ENCODE data around the gene HRC. TPM values are rescaled to one million over a fixed set of nuclear protein-coding genes. Genes with fewer than 3 reads are reported as not detected.
"Not testable (repeated sequence)": the region's sequence is repeated elsewhere in the genome, so short reads cannot be mapped to it uniquely, and the experiment has no call there.

HRC gene
- total and polyA plus RNA-seq, 2 of the 8 experiments (the other 6 are each of a cell fraction or from before 2014, with no cell fraction given), result 2.3 to 2.6 TPM

- H4K91ac ChIP-seq (replicated peaks; ENCODE audit: insufficient read length, low read length), result peak overlapping the region; percentile 90
- H3K23ac ChIP-seq (ENCODE audit: insufficient read length); H3K9me3 ChIP-seq (ENCODE audit: insufficient read depth in 2 of 2, low read depth in 1 of 2, low read length in 1 of 2); H3K36me3 ChIP-seq (ENCODE audit: control insufficient read depth in 2 of 4, insufficient read depth in 4 of 4, low read length in 3 of 4); H4K20me1 ChIP-seq (replicated peaks in 1 of 2; ENCODE audit: control insufficient read depth in 1 of 2, insufficient read depth in 2 of 2, low read length in 2 of 2); H3K27me3 ChIP-seq (replicated peaks in 1 of 4; ENCODE audit: control insufficient read depth in 3 of 4, extremely low read depth in 1 of 4, insufficient read depth in 3 of 4, low read length in 3 of 4); H2AK5ac ChIP-seq (ENCODE audit: low read depth, low read length); H3K27ac ChIP-seq (ENCODE audit: low read depth, low read length); FAIRE-seq; H3K14ac ChIP-seq (ENCODE audit: insufficient read length); H2AFZ ChIP-seq (ENCODE audit: low read length); H3K79me1 ChIP-seq (ENCODE audit: low read depth, low read length); H2BK15ac ChIP-seq (ENCODE audit: low read length); H3K79me2 ChIP-seq (ENCODE audit: control insufficient read depth in 1 of 2, insufficient read depth in 2 of 2, low read length in 2 of 2); H3K9ac ChIP-seq (replicated peaks in 1 of 4; ENCODE audit: extremely low read depth in 1 of 4, low read depth in 3 of 4, low read length in 3 of 4); DNase-seq (ENCODE audit: low read depth in 1 of 2, low spot score in 2 of 2); H3K4ac ChIP-seq (replicated peaks; ENCODE audit: insufficient read length, low read depth, low read length): not testable (repeated sequence)
- peaks cover 0 to 19% (median 10%) of the 10 kb centered on the region in 4 experiments; a peak in 6 of 7 replicates for H3K4me1 ChIP-seq (replicated peaks in 1 of 4; ENCODE audit: control insufficient read depth in 3 of 4, insufficient read depth in 4 of 4, low read length in 3 of 4)
- H3K18ac ChIP-seq (ENCODE audit: extremely low read depth, low read length), result peak overlapping the region; percentile 88
- POLR2A ChIA-PET (ENCODE audit: partially characterized antibody), result interaction anchor here (0.8 to 5.6 kb wide), 18 partner anchors 8 to 1354 kb away, joined by 3 to 47 read pairs (median 4); partner anchors contain the start of genes C19orf73, LIN7B and TRPM4
- TF ChIP-seq KDM4A (IDR thresholded peaks at IDR 0.05; ENCODE audit: low read depth, low read length, severe bottlenecking), result peak; percentile 38
- peak; percentile 17; the same call in 1 of the 2 replicates for TF ChIP-seq TAF1 (IDR thresholded peaks at IDR 0.05; ENCODE audit: low read depth, low read length)
- TF ChIP-seq POLR2AphosphoS5 (IDR thresholded peaks at IDR 0.05; ENCODE audit: low read depth, low read length), result 0 out of 2 replicates have a peak, but pooled peaks have one; percentile 26
- CTCF ChIA-PET (ENCODE audit: partially characterized antibody), result interaction anchor here (0.6 to 6.4 kb wide), 38 partner anchors 9 to 622 kb away, joined by 3 to 99 read pairs (median 4); partner anchors contain the start of genes HRC, LIN7B and TRPM4
- peak overlapping the region; percentile 79 for H4K5ac ChIP-seq (ENCODE audit: insufficient read length, low read depth, low read length)
- H2BK20ac ChIP-seq (ENCODE audit: low read length), result peak overlapping the region; percentile 80; the same call in 1 of the 2 replicates
- 17% methylated on average over 7 of the region's 7 CpGs; no CpG with 5 or more reads in 1 of the 2 experiments for WGBS, 2 experiments (ENCODE audit: extremely low coverage in 1 of 2, insufficient coverage in 1 of 2, insufficient read length in 1 of 2, insufficient replicate concordance in 2 of 2, low coverage in 1 of 2, low lambda C conversion rate in 2 of 2, missing lambda C conversion rate in 1 of 2)
- peak overlapping the region; percentile 88 for H2BK120ac ChIP-seq (replicated peaks; ENCODE audit: low read depth, low read length)
- H2BK12ac ChIP-seq (ENCODE audit: low read depth, low read length), result 0 out of 2 replicates have a peak overlapping the region, but pooled peaks have one; percentile 50
- peaks cover 31% of the 10 kb centered on the region for H3K23me2 ChIP-seq (ENCODE audit: low read depth, low read length)
- peak overlapping the region; percentile 27 to 90 for H3K4me2 ChIP-seq (ENCODE audit: insufficient read depth in 1 of 2, low read depth in 2 of 2, low read length in 2 of 2)
- peak overlapping the region; percentile 18 to 56 (median 32); a peak in 7 of 8 replicates for H3K4me3 ChIP-seq (ENCODE audit: extremely low read depth in 1 of 4, insufficient read depth in 2 of 4, low read depth in 3 of 4, low read length in 4 of 4)
- H4K8ac ChIP-seq (ENCODE audit: extremely low read depth, insufficient read depth, low read length), result peak overlapping the region; percentile 72; the same call in 1 of the 2 replicates
- H2BK5ac ChIP-seq (ENCODE audit: low read depth, low read length), result peak overlapping the region; percentile 83; the same call in 1 of the 2 replicates
- H3K56ac ChIP-seq (replicated peaks; ENCODE audit: insufficient read length, low read depth, low read length), result peak overlapping the region; percentile 73
Observed at GRCh38 chr19:49146408-49146770, 8.8 kb downstream of the HRC start.

Data from H1 (cell line).